Progenitor cell of endocrine pancreas (in vitro differentiated cells): ENCODE data around the gene TMEM138. TPM values are rescaled to one million over a fixed set of nuclear protein-coding genes. Genes with fewer than 3 reads are reported as not detected.
A peak's percentile ranks its signal among the peaks of the same experiment; 100 is the strongest.

ENCODE experiments used
- DNase-seq: peaks from one replicate; pipeline ENCODE4 v3.0.0; 2021; ENCODE audit warnings: low spot score; ENCODE audit not compliant: unreplicated experiment
- H3K27ac Mint-ChIP-seq: 2 replicates; pipeline ENCODE4 v1.8.0; 2021; ENCODE audit warnings: mild to moderate bottlenecking, moderate library complexity, mixed read lengths
- H3K27me3 Mint-ChIP-seq: 2 replicates; pipeline ENCODE4 v1.8.0; 2021; ENCODE audit warnings: mixed read lengths
- H3K36me3 Mint-ChIP-seq: 2 replicates; pipeline ENCODE4 v1.8.0; 2022; ENCODE audit warnings: mixed read lengths; ENCODE audit not compliant: insufficient read depth
- H3K4me1 Mint-ChIP-seq: 2 replicates; pipeline ENCODE4 v1.8.0; 2021; ENCODE audit warnings: low read depth, mixed read lengths
- H3K4me3 Mint-ChIP-seq: 2 replicates; pipeline ENCODE4 v1.8.0; 2021; ENCODE audit warnings: low read depth, mild to moderate bottlenecking, moderate library complexity, mixed read lengths
- H3K9me3 Mint-ChIP-seq: 2 replicates; pipeline ENCODE4 v1.8.0; 2021; ENCODE audit warnings: low read depth, mixed read lengths
- CTCF ChIP-seq: fragments of 200-600 bp; sonication (generic); IDR thresholded peaks from one replicate; pipeline ENCODE4 v1.5.0; 2021; ENCODE audit warnings: antibody characterized with exemption, mild to moderate bottlenecking; ENCODE audit not compliant: unreplicated experiment
- total RNA-seq: library from RNA; stranded (reverse); gene quantifications from 2 replicates; pipeline ENCODE4 v1.2.1, GENCODE V29; 2021

TMEM138 gene
- total RNA-seq, 1 donor from 2014 or later, result 46.7 TPM

DNA sequence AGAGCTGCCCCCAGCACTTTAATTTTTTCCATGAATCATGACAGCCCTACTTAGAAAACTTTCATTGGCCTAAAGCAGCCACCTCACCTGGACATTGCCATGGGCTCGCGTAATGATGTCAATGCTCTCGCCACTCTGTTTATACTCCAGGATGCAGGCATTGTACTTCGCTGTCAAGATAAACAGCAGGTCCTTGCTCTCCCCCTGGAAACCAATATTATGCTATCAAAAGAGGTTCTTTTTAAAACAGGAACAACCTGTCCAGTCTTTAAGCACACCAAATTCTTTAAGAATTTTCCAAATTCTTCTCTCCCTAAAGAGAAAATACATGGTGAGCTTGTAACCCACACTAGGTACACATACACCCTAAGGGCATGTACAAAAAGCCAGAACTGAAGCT lies 32.3 kb upstream of the TMEM138 start:
- Mint-ChIP-seq H3K27ac (no peak overlapping the region), H3K4me1 (peaks cover 23% of the 10 kb centered on the region), H3K36me3 (peaks cover 14% of the 10 kb centered on the region), H3K27me3 (no peaks in the 10 kb centered on the region), H3K4me3 (no peak overlapping the region), H3K9me3 (no peaks in the 10 kb centered on the region)
- no peak for DNase-seq
- TF ChIP-seq CTCF, result no peak

DNA sequence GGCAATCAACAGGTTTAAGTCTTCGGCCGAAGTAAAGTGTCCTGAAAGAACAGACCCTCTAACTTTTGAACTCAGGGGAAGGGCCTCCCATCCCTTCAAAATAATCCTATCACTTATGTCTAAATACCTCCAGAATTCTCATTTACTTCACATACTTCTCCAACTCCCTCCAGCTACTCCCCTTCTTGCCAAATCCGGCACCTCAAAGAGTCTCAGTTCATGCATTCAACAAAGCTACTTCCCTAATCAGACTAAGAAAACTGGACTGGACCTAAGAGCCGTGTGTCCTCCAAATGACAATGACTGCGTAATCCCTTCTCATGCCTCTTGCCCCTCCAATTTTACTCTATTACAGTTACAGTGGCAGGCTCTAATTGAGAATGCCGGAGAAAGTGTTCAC lies 30.5 kb upstream of the TMEM138 start:
- H3K27ac Mint-ChIP-seq, result peak overlapping the region; percentile 97
- no peaks in the 10 kb centered on the region for H3K27me3 Mint-ChIP-seq

DNA sequence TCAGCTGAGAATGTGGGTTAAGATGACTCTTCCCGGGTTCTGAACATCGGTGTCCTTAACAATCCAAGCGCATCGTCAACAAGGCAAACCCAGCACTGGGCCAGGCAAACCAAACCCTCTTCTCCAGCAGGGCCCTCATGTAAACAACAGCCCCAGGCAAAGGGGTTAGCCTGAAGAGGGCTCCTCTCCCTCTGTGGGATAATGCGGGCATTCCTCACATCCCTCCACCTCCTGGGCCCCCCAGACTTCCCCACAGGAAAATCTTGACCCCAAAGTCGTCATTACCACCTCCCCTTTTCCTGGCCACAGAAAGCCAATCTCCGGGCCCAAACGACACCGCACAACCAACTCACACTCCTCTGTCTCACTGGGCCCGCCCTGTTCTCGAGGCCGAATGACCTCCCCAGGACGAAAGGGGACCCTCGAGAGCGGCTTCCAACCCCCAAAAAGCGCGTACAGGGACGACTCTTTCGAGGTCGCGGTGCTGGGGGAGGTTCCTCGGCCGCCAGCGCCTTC lies 29.8 kb upstream of the TMEM138 start:
- DNase-seq, result no peak
- H3K4me3 Mint-ChIP-seq, result peak overlapping the region; percentile 97
- peaks cover 27% of the 10 kb centered on the region for H3K4me1 Mint-ChIP-seq
- no peak for TF ChIP-seq CTCF
- peaks cover 12% of the 10 kb centered on the region for H3K36me3 Mint-ChIP-seq
- no peaks in the 10 kb centered on the region for H3K27me3 Mint-ChIP-seq
- H3K9me3 Mint-ChIP-seq, result no peaks in the 10 kb centered on the region
- peak overlapping the region; percentile 97 for H3K27ac Mint-ChIP-seq

More for the DNA sequence above, 30.5 kb upstream of the TMEM138 start:
- Mint-ChIP-seq H3K36me3 (peaks cover 12% of the 10 kb centered on the region), H3K9me3 (no peaks in the 10 kb centered on the region), H3K4me3 (peak overlapping the region; percentile 97), H3K4me1 (peaks cover 27% of the 10 kb centered on the region)
- no peak for TF ChIP-seq CTCF
- no peak for DNase-seq

GRCh38 chr11:61332797-61333549 lies 29.2 kb upstream of the TMEM138 start, which contains the start of the genes DDB1 and TKFC:
Gene DDB1 (minus strand): TSS chr11:61333105. CDS start chr11:61332968, 137 bp downstream.
Gene TKFC (plus strand): TSS chr11:61333228. CDS start chr11:61334729, 1,501 bp downstream.
- peaks cover 27% of the 10 kb centered on the region for H3K4me1 Mint-ChIP-seq
- DNase-seq, result peak; percentile 97
- peak within 1 kb of the TSS; percentile 97 for H3K27ac Mint-ChIP-seq
- TF ChIP-seq CTCF, result no peak
- H3K9me3 Mint-ChIP-seq, result no peaks in the 10 kb centered on the region
- H3K4me3 Mint-ChIP-seq, result peak within 1 kb of the TSS; percentile 97
- peaks cover 10% of the 10 kb centered on the region for H3K36me3 Mint-ChIP-seq
- H3K27me3 Mint-ChIP-seq, result no peaks in the 10 kb centered on the region

DNA sequence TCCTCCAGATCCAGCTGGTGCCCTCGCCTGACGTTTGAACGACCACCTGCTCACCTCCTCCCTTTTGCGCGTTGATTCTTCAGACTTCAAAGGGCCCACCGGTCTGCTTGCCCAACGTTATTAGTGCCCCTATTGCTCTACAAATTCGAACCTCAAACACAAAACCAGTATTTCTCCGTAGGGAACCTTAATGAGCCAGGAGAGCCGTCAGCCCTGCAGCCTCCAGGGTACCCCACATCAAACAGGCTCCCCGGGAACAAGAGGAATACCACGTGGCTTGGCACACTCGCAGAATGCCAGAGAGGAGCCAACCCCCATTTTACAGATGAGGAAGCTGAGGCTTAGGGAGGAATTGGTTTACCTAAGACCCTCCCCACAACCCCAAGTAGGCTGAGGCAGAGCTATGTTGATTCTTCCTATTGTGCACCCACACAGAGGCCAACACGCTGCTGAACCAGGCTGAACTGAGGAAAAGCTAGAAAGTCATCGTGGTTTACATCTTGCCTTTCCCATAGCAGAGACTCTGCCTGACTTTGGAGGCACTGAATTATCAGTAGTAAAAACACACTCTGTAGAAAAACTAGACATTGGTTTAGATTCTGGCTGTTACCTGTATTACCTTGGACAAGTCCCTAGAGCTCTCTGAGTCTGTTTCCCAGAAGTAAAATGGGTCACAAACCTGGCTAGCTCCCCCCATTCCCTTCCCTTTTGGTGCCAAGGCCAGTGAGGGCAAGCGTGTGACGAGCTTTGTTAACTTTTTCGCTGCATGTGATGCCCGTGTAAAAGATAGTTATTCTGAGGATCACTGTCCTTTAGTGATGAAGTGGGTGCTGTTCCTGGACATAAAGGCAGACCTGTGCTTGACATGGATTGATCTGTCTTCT lies 28.4 kb upstream of the TMEM138 start:
- DNase-seq, result no peak
- no peaks in the 10 kb centered on the region for H3K9me3 Mint-ChIP-seq
- peak overlapping the region; percentile 97 for H3K27ac Mint-ChIP-seq
- H3K36me3 Mint-ChIP-seq, result peaks cover 12% of the 10 kb centered on the region
- TF ChIP-seq CTCF, result no peak
- H3K4me3 Mint-ChIP-seq, result peak overlapping the region; percentile 97
- H3K4me1 Mint-ChIP-seq, result peaks cover 27% of the 10 kb centered on the region
- H3K27me3 Mint-ChIP-seq, result no peaks in the 10 kb centered on the region
